NCI-H2107 (cell line): ENCODE results near the gene TELO2.
"Not testable (repeated sequence)": the region's sequence is repeated elsewhere in the genome, so short reads cannot be mapped to it uniquely, and the experiment has no call there.

Source experiments
- DNase-seq: peaks from one replicate; lab custom pipeline; 2025; lab: John Stamatoyannopoulos, UW

TELO2 gene

GRCh38 chr16:1475552-1476114 is 17.5 kb upstream of the TELO2 start:
- DNase-seq = no peak

- DNase-seq = no peak
Observed at GRCh38 chr16:1477033-1477432, 16.1 kb upstream of the TELO2 start.

GRCh38 chr16:1478937-1479336 is 14.2 kb upstream of the TELO2 start:
- not testable (repeated sequence) for DNase-seq

GRCh38 chr16:1481906-1482835 is 11.0 kb upstream of the TELO2 start:
- no peak for DNase-seq

DNA sequence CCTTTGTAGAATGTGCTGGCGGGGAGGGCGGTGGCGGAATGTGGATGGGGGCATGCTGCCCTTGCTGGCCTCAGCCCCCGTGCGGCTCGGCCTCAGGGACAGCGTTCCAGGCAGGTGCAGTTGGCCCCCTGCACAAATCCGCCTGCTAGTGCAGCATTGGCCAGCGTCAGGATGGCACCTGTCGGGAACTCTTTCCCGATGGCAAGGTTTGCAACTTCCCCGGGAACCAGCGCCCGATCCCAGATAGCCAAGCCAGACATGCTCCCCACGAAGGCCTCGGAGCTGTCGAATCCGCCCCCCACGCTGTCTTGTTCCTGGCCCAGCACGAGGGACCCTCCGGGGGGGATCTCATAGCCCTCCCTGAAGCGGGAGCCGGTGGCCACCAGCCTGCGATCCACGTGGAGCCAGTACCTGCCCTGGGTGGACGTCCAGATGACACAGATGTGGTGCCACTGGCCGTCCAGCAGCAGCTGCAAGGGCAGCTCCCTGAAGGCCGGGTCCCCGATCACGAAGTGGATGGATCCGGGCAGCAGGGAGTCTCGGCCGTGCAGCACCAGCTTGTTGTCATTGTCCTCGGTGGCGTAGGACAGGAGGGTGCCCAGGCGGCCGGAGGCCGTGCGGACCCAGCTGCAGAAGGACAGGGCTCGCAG is 7.2 kb upstream of the TELO2 start:
- no peak for DNase-seq

DNA sequence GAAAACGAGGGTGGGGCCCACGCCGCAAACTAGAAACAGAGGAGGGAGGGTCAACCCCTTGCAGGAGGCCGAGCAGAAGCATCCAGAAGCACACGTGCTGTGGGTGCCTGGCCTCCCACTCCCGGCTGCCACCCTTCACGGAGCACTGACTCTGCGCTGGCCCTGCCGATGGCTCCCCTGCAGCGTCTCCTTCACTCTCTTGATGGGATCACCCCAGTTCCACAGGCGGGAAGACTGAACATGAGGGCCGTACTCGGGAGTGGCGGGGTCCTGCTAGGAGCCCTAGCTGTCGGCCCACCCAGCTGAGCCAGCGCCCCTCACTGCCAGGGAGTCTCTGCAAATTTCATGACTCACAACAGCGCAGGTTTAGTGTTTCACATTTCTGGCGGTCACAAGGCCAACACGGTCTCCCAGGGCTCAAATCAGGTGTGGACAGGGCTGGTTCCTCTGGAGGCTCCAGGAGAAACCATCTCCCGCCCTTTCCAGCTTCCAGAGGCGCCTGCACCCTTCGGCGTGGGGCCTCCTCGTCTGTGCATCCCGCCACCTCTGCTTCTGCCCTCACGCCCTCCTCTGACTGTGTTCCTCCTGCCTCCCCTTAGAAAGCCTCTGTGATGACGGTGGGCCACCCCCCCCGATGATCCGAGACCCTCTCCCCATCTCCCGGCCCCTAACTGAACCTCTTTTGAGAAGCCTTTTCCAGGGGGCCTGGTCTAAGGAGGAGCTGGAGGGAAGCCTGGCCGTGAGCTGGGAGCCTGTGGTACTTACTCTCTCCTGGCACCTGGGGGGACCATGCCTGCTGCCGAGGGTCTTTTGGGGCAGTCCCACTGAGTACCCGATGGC is 6.4 kb upstream of the TELO2 start:
- DNase-seq = no peak

DNA sequence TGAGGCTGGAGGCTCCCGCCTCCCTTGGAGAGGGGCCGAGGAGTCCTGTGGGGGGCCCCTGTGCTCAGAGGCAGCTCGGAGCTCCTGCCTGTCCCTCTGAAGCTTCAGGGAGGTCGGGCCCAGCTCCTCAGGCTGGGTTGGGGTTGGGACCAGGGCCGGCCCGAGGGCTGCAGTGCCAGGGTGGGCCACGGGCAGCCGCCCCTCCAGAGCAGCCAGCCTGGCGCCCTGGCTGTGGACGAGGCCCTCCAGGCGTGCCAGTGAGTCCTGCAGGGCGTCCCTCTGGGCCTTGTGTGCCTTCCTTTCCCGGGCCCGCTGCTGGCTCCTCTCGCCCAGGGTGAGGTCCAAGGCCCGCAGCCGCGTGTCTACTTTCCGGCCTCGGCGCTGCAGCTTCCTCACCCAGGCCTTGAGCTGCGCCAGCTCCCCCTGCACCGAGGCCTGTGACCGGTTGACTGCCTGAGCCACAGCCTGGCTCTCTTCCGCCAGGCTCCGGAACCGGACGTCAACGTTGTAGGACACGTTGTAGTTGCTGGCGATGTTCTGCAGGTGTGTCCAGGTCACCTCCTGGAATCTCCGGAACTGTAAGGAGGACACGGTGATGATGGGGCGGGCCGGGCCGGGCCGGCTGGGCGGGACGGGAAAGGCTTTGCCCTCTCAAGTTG is 5.6 kb upstream of the TELO2 start:
- no peak for DNase-seq

DNA sequence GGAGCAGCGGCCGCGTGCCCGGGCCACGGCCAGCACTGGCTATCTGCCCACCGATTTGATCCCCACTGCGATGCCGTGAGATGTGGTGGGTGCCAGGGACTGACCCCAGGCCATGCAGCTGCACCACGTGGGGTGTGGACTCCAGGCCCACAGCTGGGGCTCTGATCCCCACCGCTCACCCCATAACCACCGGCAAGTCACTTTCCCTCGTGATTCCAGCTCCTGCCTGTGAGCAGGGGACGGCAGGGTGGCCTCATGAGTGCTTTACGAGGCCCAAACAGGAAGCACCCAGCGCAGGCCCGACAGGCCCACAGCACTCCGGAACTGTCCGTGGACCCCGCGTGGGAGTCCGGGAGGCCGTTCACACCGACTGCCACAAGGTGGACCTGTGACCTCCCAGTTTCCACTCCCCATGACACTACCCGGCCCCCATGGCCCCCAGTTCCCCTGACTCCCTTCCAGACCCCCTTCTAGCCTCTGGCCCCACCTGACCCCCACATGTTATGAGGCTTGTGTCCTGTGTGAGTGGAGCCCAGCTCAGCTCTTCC is 5.0 kb upstream of the TELO2 start:
- DNase-seq = no peak

DNA sequence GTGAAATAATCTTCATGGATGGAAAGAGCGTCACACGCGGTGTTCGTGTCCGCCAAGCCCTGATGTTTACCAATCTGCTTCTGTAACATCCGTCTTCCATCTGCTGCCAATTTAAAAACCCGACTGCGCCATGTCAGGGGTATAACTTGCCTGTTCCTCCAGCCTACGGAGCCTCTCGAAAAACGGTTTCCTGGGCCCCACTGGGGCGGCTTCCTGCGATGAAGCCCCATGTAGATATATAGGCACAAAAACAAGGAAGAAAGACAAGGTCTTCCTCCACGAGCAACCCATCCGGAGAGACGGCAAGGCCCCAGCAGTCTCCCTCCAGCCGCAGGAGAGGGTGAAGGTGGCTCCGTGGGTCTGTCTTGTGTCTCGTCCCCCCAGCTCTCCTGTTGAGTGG is 4.5 kb upstream of the TELO2 start, which contains the start of gene PTX4:
Gene PTX4, minus strand, starts transcription at position 326 of the 400 bp plus-strand sequence. Its CDS starts 35 bp downstream, at position 291.
- DNase-seq = no peak

DNA sequence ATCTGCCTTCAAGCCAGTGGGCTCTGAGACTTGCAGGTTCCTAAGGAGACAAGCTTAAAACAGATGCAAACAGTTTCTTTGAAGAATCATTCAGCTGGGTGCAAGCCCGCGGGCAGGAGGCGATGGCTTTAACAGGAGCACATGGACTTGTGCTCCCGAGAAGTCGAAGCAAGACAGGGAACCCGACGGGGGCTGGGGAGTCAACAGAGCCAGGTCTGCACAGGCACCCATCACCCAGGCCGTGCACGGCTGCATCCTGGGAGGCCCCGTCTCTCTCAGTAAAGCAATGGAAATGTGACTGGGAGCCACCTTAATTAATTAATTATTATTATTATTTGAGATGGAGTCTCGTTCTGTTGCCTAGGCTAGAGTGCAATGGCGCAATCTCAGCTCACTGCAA is 4.1 kb upstream of the TELO2 start:
- DNase-seq = no peak

DNA sequence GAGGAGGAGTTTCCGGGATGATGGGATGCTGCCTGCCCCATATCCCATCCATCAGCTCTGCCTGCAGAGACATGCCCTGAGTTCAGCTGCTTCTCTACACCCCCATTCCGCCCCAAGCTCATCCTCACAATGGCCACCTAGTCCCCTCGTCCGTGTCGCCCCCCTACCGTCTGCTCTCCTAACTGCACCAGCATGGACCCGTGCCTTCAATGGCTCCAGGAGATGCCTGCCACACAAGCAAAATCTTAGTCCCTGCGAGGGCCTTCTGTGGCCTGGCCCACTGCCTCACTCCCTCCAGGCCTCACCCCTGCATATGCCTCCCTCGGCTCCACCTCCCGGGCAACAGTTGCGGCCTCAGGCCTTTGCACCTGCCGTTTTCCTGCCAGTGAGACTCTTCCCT is 1.8 kb upstream of the TELO2 start:
- no peak for DNase-seq

GRCh38 chr16:1492082-1492922 is 858 bp upstream of the TELO2 start:
- DNase-seq = no peak

- DNase-seq = no peak
Observed at GRCh38 chr16:1493746-1494094, 560 bp downstream of the TELO2 start.

DNA sequence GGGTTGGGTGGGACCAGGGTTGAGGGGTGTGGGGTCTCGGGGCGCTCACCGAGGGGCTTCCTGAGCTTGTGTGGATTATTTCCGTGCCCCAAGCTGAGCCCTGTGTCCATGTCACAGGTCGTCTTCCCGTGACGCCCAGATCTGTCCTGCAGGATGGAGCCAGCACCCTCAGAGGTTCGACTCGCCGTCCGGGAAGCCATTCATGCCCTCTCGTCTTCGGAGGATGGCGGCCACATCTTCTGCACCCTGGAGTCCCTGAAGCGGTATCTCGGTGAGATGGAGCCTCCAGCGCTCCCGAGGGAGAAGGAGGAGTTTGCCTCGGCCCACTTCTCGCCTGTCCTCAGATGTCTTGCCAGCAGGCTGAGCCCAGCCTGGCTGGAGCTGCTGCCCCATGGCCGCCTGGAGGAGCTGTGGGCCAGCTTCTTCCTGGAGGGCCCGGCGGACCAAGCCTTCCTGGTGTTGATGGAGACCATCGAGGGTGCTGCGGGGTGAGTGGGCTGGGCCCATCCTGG is 1.0 kb downstream of the TELO2 start:
- no peak for DNase-seq

DNA sequence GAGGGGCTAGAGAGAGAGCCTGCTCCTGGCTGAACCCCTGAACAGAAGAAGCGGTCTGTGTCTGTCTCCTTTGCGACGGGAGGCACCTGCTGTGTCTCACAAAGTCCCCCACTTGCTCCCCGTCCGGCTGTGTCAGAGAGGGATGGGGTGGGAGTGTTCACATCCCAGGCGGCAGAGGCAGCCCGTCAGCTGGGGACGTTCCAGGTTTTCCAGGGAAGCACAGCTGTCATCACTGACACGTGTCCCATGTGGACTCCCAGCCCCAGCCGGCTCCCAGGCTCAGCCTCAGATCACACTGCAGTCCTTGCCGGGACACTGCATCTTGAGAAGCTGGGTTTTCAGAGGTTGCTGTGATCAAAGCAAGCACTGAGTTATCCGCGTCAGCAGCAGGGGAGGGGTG is 1.6 kb downstream of the TELO2 start:
- DNase-seq = no peak

DNA sequence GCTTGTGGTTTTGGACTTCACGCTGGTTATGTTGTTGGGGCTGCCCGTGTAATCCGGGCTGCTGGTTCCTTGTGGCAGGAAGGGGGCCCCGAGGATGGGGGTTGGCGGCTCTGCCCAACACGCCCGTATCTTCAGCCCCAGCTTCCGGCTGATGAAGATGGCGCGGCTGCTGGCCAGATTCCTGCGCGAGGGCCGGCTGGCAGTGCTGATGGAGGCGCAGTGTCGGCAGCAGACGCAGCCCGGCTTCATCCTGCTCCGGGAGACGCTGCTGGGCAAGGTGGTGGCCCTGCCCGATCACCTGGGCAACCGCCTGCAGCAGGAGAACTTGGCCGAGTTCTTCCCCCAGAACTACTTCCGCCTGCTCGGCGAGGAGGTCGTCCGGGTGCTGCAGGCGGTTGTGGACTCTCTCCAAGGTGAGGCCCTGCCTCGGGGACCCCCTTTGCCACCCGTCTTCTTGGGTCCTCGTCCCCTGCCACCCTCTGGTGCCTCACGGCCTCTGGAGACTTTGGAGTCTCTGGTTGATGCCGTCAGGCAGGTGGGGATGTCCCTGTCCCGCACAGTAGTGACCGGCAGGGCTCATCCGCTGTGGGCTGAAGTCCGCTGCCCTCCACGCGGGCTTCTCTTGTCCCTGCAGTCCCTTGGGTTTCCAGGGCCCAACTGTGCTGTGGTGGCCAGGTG is 2.2 kb downstream of the TELO2 start:
- no peak for DNase-seq

GRCh38 chr16:1495889-1496262 is 2.7 kb downstream of the TELO2 start:
- no peak for DNase-seq

- DNase-seq = no peak
Observed at GRCh38 chr16:1496464-1496863, 3.3 kb downstream of the TELO2 start.

GRCh38 chr16:1497014-1497598 is 3.9 kb downstream of the TELO2 start:
- no peak for DNase-seq
